Uterus (tissue), 4 donors: ENCODE results near the gene RPS17. TPM values are rescaled to one million over a fixed set of nuclear protein-coding genes. Genes with fewer than 3 reads are reported as not detected.
"Not testable (repeated sequence)": the region's sequence is repeated elsewhere in the genome, so short reads cannot be mapped to it uniquely, and the experiment has no call there.

Source experiments
- DNase-seq, 2 donors: peaks; one replicate each; pipeline ENCODE4 v3.0.0-alpha.2; 2019 to 2020
- H3K27ac ChIP-seq, 2 donors: fragments of 200-600 bp; sonication (generic); 1 replicate in 1 of 2; 2 replicates in 1 of 2; pipeline ENCODE4 v1.5.1; 2016 to 2018
- H3K27me3 ChIP-seq, 2 donors: fragments of 200-600 bp; sonication (generic); one replicate each; pipeline ENCODE4 v1.5.1; 2018 to 2019; ENCODE audit warnings: control low read depth in 1 of 2
- H3K36me3 ChIP-seq, 2 donors: fragments of 200-600 bp; sonication (generic); one replicate each; pipeline ENCODE4 v1.5.1; 2019; ENCODE audit warnings: control low read depth in 1 of 2
- H3K4me1 ChIP-seq, 2 donors: fragments of 200-600 bp; sonication (generic); one replicate each; pipeline ENCODE4 v1.5.1; 2018 to 2019; ENCODE audit warnings: control low read depth in 1 of 2
- H3K4me3 ChIP-seq, 2 donors: fragments of 200-600 bp; sonication (generic); 1 replicate in 1 of 2; 2 replicates in 1 of 2; pipeline ENCODE4 v1.5.1; 2018 to 2019; ENCODE audit warnings: mild to moderate bottlenecking in 1 of 2
- H3K9me3 ChIP-seq, 2 donors: fragments of 200-600 bp; sonication (generic); one replicate each; pipeline ENCODE4 v1.5.1; 2019; ENCODE audit warnings: control low read depth in 1 of 2
- CTCF ChIP-seq, 4 experiments: fragments of 200-600 bp in 2 of 4; fragments of 450-650 bp in 2 of 4; sonication (generic) in 2 of 4; IDR thresholded peaks; one replicate each; pipeline ENCODE4 v1.5.1; 2016 to 2019; ENCODE audit warnings: antibody characterized with exemption in 4 of 4, mild to moderate bottlenecking in 2 of 4, moderate library complexity in 1 of 4
- POLR2A ChIP-seq, 2 donors: fragments of 450-650 bp; IDR thresholded peaks; one replicate each; pipeline ENCODE4 v1.6.1; 2016; ENCODE audit warnings: antibody characterized with exemption in 2 of 2, mild to moderate bottlenecking in 1 of 2, moderate library complexity in 1 of 2
- intact Hi-C: fragments of 100-400 bp; cut with DNase I; formaldehyde crosslinking; loops from one replicate; pipeline ENCODE4 v1.15.1; 2023; ENCODE audit warnings: low total_unique reads
- total RNA-seq, 4 donors: library from RNA; depleted of rRNA in 3 of 4; stranded (reverse); fragments of >200 nt in 3 of 4; gene quantifications; one replicate each; pipeline versions ENCODE4 v1.1.0 to v1.2.4, GENCODE V29; 2014 to 2023
- donor health status: DM: yes; HTN: yes; CAD: no.

RPS17 gene
- total RNA-seq, 4 donors from 2014 or later: 754 to 4,808 (median 3,201) TPM

- Histone ChIP-seq H3K9me3 (no peaks in the 10 kb centered on the region), H3K27ac (no peak overlapping the region), H3K27me3 (no peaks in the 10 kb centered on the region), H3K4me3 (no peak overlapping the region), H3K4me1 (no peaks in the 10 kb centered on the region), H3K36me3 (no peaks in the 10 kb centered on the region)
- intact Hi-C loops: no loop called here
- no peak for DNase-seq
- TF ChIP-seq POLR2A (IDR thresholded peaks at IDR 0.05) (no peak), CTCF (IDR thresholded peaks at IDR 0.05) (no peak)
Measured at GRCh38 chr15:82531496-82532382, 8.5 kb downstream of the RPS17 start.

DNA sequence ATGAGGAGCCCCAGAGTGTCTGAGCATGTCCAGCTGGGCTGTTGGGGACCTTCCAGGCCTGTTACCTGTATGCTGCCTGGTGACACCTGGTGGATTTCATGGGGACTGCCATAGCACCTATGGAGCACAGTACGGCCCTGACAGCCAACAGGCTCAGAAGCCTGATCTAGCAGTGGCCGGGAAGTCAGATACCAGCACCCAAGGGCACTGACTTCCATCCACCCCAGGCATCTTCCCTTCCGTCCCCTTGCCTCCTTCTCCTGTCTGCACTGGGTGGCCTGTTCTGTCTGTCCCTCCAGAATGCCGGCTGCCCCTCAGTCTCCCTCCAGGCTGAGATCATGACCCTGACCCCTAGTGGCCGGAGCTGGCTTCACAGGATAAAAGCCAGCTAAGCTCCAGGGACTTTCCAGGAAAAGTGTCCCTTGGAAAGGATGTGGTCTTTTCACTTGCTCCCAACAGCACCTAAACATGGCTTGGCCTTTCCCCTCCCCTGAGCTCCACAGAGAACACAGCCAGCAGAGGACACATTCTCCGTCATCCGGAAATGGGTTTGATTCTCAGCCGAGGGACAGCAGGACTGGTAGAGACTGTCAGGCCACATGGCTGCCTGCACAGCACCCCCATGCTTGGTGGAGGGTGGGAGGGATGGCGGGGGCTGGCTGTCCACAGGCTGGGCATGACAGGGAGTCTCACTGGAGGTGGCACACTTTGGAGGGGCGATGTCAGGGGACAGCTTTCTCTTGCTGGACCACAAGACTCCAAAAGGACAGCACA, 9.5 kb downstream of the RPS17 start:
- Histone ChIP-seq H3K4me1 (no peaks in the 10 kb centered on the region), H3K27me3 (no peaks in the 10 kb centered on the region), H3K9me3 (no peaks in the 10 kb centered on the region), H3K27ac (no peak overlapping the region), H3K4me3 (no peak overlapping the region), H3K36me3 (no peaks in the 10 kb centered on the region)
- DNase-seq: peak; percentile 56 to 69
- intact Hi-C loops: no loop called here
- TF ChIP-seq POLR2A (IDR thresholded peaks at IDR 0.05) (peak in 1 of 2 donors; percentile 9), CTCF (IDR thresholded peaks at IDR 0.05) (peak in 3 of 4 experiments; percentile 68 to 76 (median 70))

- intact Hi-C loops: no loop called here
- Histone ChIP-seq H3K27me3 (no peaks in the 10 kb centered on the region), H3K9me3 (no peaks in the 10 kb centered on the region)
Measured at GRCh38 chr15:82530006-82530405, 10.3 kb downstream of the RPS17 start.

GRCh38 chr15:82513587-82513986, 26.7 kb downstream of the RPS17 start:
- H3K27me3 ChIP-seq, H3K4me3 ChIP-seq, H3K4me1 ChIP-seq, H3K36me3 ChIP-seq, H3K9me3 ChIP-seq, intact Hi-C loops, H3K27ac ChIP-seq, DNase-seq: not testable (repeated sequence)

More at GRCh38 chr15:82530006-82530405, 10.3 kb downstream of the RPS17 start:
- Histone ChIP-seq H3K4me1 (no peaks in the 10 kb centered on the region), H3K36me3 (no peaks in the 10 kb centered on the region), H3K27ac (no peak overlapping the region), H3K4me3 (no peak overlapping the region)
- no peak for TF ChIP-seq POLR2A (IDR thresholded peaks at IDR 0.05)
- DNase-seq: no peak

DNA sequence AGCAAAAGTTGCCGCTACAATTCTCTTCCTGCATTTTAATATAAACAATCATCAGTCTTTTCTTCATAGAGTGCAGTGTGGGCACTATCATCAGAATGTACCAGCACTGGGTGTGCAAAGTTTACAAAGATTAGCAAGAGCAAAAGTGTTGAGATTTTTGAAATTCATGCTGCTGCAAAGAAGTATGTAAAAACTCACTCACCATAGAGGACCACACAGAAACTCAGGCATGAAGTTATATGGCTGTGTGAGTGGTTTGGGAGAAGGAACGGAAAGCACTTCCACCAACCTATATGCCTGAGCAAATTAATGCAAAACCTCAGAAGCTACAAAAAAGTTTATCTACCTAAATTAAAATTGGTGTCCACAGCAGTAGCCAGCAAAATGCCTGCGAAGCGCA, 32.6 kb downstream of the RPS17 start:
- H3K4me1 ChIP-seq, DNase-seq, intact Hi-C loops, H3K9me3 ChIP-seq, H3K27me3 ChIP-seq, H3K36me3 ChIP-seq, H3K4me3 ChIP-seq, H3K27ac ChIP-seq: not testable (repeated sequence)

- H3K27me3 ChIP-seq, H3K4me1 ChIP-seq, H3K9me3 ChIP-seq, H3K36me3 ChIP-seq, DNase-seq, H3K4me3 ChIP-seq, H3K27ac ChIP-seq, intact Hi-C loops: not testable (repeated sequence)
Measured at GRCh38 chr15:82507087-82507486, 33.2 kb downstream of the RPS17 start.

DNA sequence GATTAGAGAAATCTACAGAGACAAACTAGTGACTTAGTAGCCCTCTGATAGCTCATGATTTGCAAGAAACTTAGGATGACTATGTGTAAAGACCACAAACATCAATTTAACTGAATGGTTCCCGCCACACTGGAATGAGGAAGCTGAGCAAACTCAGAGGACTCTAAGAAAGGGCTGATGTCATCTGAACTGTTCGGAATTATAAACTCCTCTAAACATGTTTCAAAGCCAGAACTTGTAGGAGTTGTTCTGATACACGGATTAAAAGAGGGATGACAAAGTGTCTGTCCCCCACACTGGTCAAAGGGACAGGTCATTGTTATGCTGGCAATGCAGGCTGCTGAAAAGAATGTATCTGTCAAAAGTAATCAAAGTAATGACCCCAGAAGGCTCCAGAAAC, 34.4 kb downstream of the RPS17 start:
- H3K27me3 ChIP-seq, H3K9me3 ChIP-seq, H3K4me1 ChIP-seq, DNase-seq, H3K27ac ChIP-seq, H3K36me3 ChIP-seq, intact Hi-C loops, H3K4me3 ChIP-seq: not testable (repeated sequence)

- peak overlapping the region; percentile 62 to 68 for H3K27ac ChIP-seq
- H3K4me3 ChIP-seq, H3K36me3 ChIP-seq, H3K9me3 ChIP-seq, DNase-seq, H3K4me1 ChIP-seq, H3K27me3 ChIP-seq, intact Hi-C loops: not testable (repeated sequence)
Measured at GRCh38 chr15:82504074-82504473, 36.2 kb downstream of the RPS17 start.

- H3K4me3 ChIP-seq, H3K9me3 ChIP-seq, DNase-seq, H3K27me3 ChIP-seq, H3K36me3 ChIP-seq, intact Hi-C loops, H3K4me1 ChIP-seq, H3K27ac ChIP-seq: not testable (repeated sequence)
Measured at GRCh38 chr15:82502700-82503339, 37.4 kb downstream of the RPS17 start.

- H3K36me3 ChIP-seq: not testable (repeated sequence)
Measured at GRCh38 chr15:82500772-82501171, 39.5 kb downstream of the RPS17 start.

More at GRCh38 chr15:82500772-82501171, 39.5 kb downstream of the RPS17 start:
- H3K4me1 ChIP-seq, H3K9me3 ChIP-seq, H3K4me3 ChIP-seq, H3K27ac ChIP-seq, H3K27me3 ChIP-seq, intact Hi-C loops, DNase-seq: not testable (repeated sequence)
